HEK293 (cell line): ENCODE results near the gene RAD21L1.

Source experiments
- CTCF ChIA-PET: fragments of 350-600 bp; formaldehyde crosslinking; extraction: SDS; loops from one replicate; lab custom pipeline; 2021; ENCODE audit warnings: antibody characterized with exemption; lab: Yijun Ruan, JAX
- POLR2A ChIA-PET: fragments of 300-600 bp; formaldehyde crosslinking; extraction: SDS; loops from one replicate; lab custom pipeline; 2020; ENCODE audit warnings: antibody characterized with exemption, inconsistent platforms; lab: Yijun Ruan, JAX
- H3K27ac ChIP-seq: fragments of 200-500 bp; sonication (Bioruptor generic); 2 replicates; pipeline ENCODE4 v1.5.1; 2014; ENCODE audit warnings: low read depth, low read length, control low read depth, inconsistent platforms; ENCODE audit errors: extremely low read depth
- H3K36me3 ChIP-seq, 2 experiments: fragments of 200-500 bp in 1 of 2; sonication (Bioruptor generic) in 1 of 2; 1 replicate in 1 of 2; 2 replicates in 1 of 2; pipeline ENCODE4 v1.5.1; 2014 to 2017; ENCODE audit warnings: inconsistent platforms in 2 of 2, low read length in 2 of 2; ENCODE audit not compliant: control insufficient read depth in 2 of 2, insufficient read depth in 1 of 2
- H3K4me1 ChIP-seq: fragments of 200-500 bp; sonication (Bioruptor generic); 2 replicates; pipeline ENCODE4 v1.5.1; 2014; ENCODE audit warnings: mild to moderate bottlenecking, low read length, inconsistent platforms; ENCODE audit not compliant: control insufficient read depth, insufficient read depth
- H3K4me3 ChIP-seq: 2 replicates; pipeline ENCODE4 v1.5.1; 2011; ENCODE audit warnings: low read depth, mild to moderate bottlenecking, control low read depth, low read length, moderate library complexity
- H3K9me3 ChIP-seq: fragments of 200-500 bp; sonication (Bioruptor generic); 2 replicates; pipeline ENCODE4 v1.5.1; 2014; ENCODE audit warnings: low read depth, low read length, inconsistent platforms; ENCODE audit not compliant: control insufficient read depth, insufficient read depth
- HOXD13 ChIP-seq: sonication (generic); formaldehyde crosslinking; IDR thresholded peaks from 2 replicates; pipeline ENCODE4 v1.8.0; 2022; ENCODE audit warnings: missing genetic modification reagents, borderline replicate concordance
- KLF1 ChIP-seq: fragments of 450-650 bp; formaldehyde crosslinking; IDR thresholded peaks from 2 replicates; pipeline ENCODE4 v1.5.1; 2016; ENCODE audit warnings: missing biosample characterization, missing genetic modification characterization
- MYNN ChIP-seq: fragments of 450-650 bp; formaldehyde crosslinking; IDR thresholded peaks from 2 replicates; pipeline ENCODE4 v1.5.1; 2016; ENCODE audit warnings: missing biosample characterization, missing genetic modification characterization, borderline replicate concordance
- OSR2 ChIP-seq: fragments of 450-650 bp; formaldehyde crosslinking; IDR thresholded peaks from 2 replicates; pipeline ENCODE4 v1.5.1; 2016; ENCODE audit warnings: missing biosample characterization, missing genetic modification characterization
- YY1 ChIP-seq: fragments of 450-650 bp; formaldehyde crosslinking; IDR thresholded peaks from 2 replicates; pipeline ENCODE4 v1.5.1; 2018; ENCODE audit warnings: missing biosample characterization, missing genetic modification characterization
- ZBTB8A ChIP-seq: fragments of 450-650 bp; formaldehyde crosslinking; IDR thresholded peaks from 2 replicates; pipeline ENCODE4 v1.5.1; 2016; ENCODE audit warnings: missing biosample characterization, missing genetic modification characterization
- ZFP37 ChIP-seq: fragments of 450-650 bp; formaldehyde crosslinking; IDR thresholded peaks from 2 replicates; pipeline ENCODE4 v1.5.1; 2016; ENCODE audit warnings: missing biosample characterization, missing genetic modification characterization
- ZIC2 ChIP-seq: fragments of 450-650 bp; formaldehyde crosslinking; IDR thresholded peaks from 2 replicates; pipeline ENCODE4 v1.5.1; 2016; ENCODE audit warnings: missing biosample characterization, missing genetic modification characterization
- ZNF211 ChIP-seq: fragments of 450-650 bp; formaldehyde crosslinking; IDR thresholded peaks from 2 replicates; pipeline ENCODE4 v1.5.1; 2016; ENCODE audit warnings: low read depth, missing biosample characterization, missing genetic modification characterization
- ZNF302 ChIP-seq: fragments of 450-650 bp; formaldehyde crosslinking; IDR thresholded peaks from 2 replicates; pipeline ENCODE4 v1.5.1; 2016; ENCODE audit warnings: missing biosample characterization, missing genetic modification characterization, low read depth
- ZNF311 ChIP-seq: fragments of 450-650 bp; formaldehyde crosslinking; IDR thresholded peaks from 2 replicates; pipeline ENCODE4 v1.5.1; 2017; ENCODE audit warnings: missing biosample characterization, missing genetic modification characterization, borderline replicate concordance
- ZNF350 ChIP-seq: fragments of 450-650 bp; formaldehyde crosslinking; IDR thresholded peaks from 2 replicates; pipeline ENCODE4 v1.5.0; 2017; ENCODE audit warnings: missing biosample characterization, mild to moderate bottlenecking, missing genetic modification characterization
- ZNF366 ChIP-seq: fragments of 450-650 bp; formaldehyde crosslinking; conservative IDR thresholded peaks from 2 replicates; pipeline ENCODE4 v1.5.1; 2016; ENCODE audit warnings: missing biosample characterization, missing genetic modification characterization
- ZNF416 ChIP-seq: fragments of 450-650 bp; formaldehyde crosslinking; IDR thresholded peaks from 2 replicates; pipeline ENCODE4 v1.5.1; 2016; ENCODE audit warnings: missing biosample characterization, missing genetic modification characterization
- ZNF473 ChIP-seq: fragments of 450-650 bp; formaldehyde crosslinking; IDR thresholded peaks from 2 replicates; pipeline ENCODE4 v1.5.1; 2017; ENCODE audit warnings: missing biosample characterization, missing genetic modification characterization
- ZNF623 ChIP-seq: fragments of 450-650 bp; formaldehyde crosslinking; IDR thresholded peaks from 2 replicates; pipeline ENCODE4 v1.5.1; 2016; ENCODE audit warnings: missing biosample characterization, missing genetic modification characterization
- ZNF670 ChIP-seq: fragments of 450-650 bp; formaldehyde crosslinking; IDR thresholded peaks from 2 replicates; pipeline ENCODE4 v1.5.1; 2016; ENCODE audit warnings: missing biosample characterization, missing genetic modification characterization, low read depth
- ZNF701 ChIP-seq: fragments of 450-650 bp; formaldehyde crosslinking; IDR thresholded peaks from 2 replicates; pipeline ENCODE4 v1.5.1; 2016; ENCODE audit warnings: missing biosample characterization, missing genetic modification characterization
- ZNF776 ChIP-seq: fragments of 450-650 bp; formaldehyde crosslinking; IDR thresholded peaks from 2 replicates; pipeline ENCODE4 v1.5.0; 2017; ENCODE audit warnings: missing biosample characterization, missing genetic modification characterization, borderline replicate concordance
- ZNF843 ChIP-seq: fragments of 450-650 bp; formaldehyde crosslinking; IDR thresholded peaks from 2 replicates; pipeline ENCODE4 v1.5.1; 2016; ENCODE audit warnings: missing biosample characterization, missing genetic modification characterization
- TF ChIP-seq, protein P1 (sequence below): fragments of 450-650 bp; formaldehyde crosslinking; IDR thresholded peaks from 2 replicates; pipeline ENCODE4; 2016; ENCODE audit warnings: missing biosample characterization, missing genetic modification characterization
- TF ChIP-seq, protein P2 (sequence below): fragments of 450-650 bp; formaldehyde crosslinking; IDR thresholded peaks from 2 replicates; pipeline ENCODE4 v1.5.1; 2016; ENCODE audit warnings: missing biosample characterization, missing genetic modification characterization
- TF ChIP-seq, protein P3 (sequence below): fragments of 450-650 bp; formaldehyde crosslinking; IDR thresholded peaks from 2 replicates; pipeline ENCODE4 v1.5.1; 2016; ENCODE audit warnings: missing biosample characterization, missing genetic modification characterization
- TF ChIP-seq, protein P4 (sequence below): fragments of 450-650 bp; formaldehyde crosslinking; IDR thresholded peaks from 2 replicates; pipeline ENCODE4 v1.5.1; 2016; ENCODE audit warnings: missing biosample characterization, missing genetic modification characterization
- TF ChIP-seq, protein P5 (sequence below): fragments of 450-650 bp; formaldehyde crosslinking; IDR thresholded peaks from 2 replicates; pipeline ENCODE4 v1.5.1; 2016; ENCODE audit warnings: missing biosample characterization, missing genetic modification characterization

RAD21L1 gene

DNA sequence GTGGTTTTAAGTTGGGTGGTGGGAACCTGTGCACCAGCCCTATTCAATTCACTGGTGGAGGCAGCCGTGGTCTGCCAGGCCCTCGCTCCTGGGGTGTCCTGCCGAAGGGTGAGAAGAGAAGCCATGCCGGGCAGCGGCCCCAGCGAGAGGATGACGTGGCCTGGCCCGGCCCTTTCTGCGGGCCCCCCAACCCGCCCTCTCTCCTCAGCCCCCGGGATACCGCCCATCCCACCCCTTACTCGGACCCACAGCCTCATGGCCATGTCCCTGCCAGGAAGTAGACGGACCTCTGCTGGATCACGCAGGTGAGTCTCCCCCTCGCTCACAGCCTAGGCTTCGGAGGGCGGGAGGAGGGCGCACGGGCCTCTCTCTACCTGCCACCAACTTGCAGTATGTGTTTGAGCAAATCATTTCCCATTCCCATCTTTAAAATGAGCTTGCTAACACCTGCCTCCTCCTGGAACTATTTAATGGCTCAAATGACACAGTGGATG, 70.3 kb downstream of the RAD21L1 start:
- Histone ChIP-seq H3K4me3 (no peak overlapping the region), H3K36me3 (peaks cover 0 to 15% of the 10 kb centered on the region in 2 experiments; a peak in 1 of 3 replicates), H3K27ac (no peak overlapping the region), H3K9me3 (no peaks in the 10 kb centered on the region), H3K4me1 (no peaks in the 10 kb centered on the region)
- CTCF ChIA-PET, result no interaction called here
- TF ChIP-seq ZNF670 (tag by site-specific recombination) (no peak), MYNN (tag by site-specific recombination) (no peak), ZNF416 (tag by site-specific recombination) (no peak), KLF1 (tag by site-specific recombination) (no peak), ZNF211 (no peak)
- TF ChIP-seq, protein P1, sequence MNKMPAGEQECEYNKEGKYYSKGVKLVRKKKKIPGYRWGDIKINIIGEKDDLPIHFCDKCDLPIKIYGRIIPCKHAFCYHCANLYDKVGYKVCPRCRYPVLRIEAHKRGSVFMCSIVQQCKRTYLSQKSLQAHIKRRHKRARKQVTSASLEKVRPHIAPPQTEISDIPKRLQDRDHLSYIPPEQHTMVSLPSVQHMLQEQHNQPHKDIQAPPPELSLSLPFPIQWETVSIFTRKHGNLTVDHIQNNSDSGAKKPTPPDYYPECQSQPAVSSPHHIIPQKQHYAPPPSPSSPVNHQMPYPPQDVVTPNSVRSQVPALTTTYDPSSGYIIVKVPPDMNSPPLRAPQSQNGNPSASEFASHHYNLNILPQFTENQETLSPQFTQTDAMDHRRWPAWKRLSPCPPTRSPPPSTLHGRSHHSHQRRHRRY (tag by site-specific recombination), result no peak
- TF ChIP-seq, protein P2, sequence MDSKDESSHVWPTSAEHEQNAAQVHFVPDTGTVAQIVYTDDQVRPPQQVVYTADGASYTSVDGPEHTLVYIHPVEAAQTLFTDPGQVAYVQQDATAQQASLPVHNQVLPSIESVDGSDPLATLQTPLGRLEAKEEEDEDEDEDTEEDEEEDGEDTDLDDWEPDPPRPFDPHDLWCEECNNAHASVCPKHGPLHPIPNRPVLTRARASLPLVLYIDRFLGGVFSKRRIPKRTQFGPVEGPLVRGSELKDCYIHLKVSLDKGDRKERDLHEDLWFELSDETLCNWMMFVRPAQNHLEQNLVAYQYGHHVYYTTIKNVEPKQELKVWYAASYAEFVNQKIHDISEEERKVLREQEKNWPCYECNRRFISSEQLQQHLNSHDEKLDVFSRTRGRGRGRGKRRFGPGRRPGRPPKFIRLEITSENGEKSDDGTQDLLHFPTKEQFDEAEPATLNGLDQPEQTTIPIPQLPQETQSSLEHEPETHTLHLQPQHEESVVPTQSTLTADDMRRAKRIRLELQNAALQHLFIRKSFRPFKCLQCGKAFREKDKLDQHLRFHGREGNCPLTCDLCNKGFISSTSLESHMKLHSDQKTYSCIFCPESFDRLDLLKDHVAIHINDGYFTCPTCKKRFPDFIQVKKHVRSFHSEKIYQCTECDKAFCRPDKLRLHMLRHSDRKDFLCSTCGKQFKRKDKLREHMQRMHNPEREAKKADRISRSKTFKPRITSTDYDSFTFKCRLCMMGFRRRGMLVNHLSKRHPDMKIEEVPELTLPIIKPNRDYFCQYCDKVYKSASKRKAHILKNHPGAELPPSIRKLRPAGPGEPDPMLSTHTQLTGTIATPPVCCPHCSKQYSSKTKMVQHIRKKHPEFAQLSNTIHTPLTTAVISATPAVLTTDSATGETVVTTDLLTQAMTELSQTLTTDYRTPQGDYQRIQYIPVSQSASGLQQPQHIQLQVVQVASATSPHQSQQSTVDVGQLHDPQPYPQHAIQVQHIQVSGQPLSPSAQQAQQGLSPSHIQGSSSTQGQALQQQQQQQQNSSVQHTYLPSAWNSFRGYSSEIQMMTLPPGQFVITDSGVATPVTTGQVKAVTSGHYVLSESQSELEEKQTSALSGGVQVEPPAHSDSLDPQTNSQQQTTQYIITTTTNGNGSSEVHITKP (tag by site-specific recombination), result no peak
- POLR2A ChIA-PET, result no interaction called here

DNA sequence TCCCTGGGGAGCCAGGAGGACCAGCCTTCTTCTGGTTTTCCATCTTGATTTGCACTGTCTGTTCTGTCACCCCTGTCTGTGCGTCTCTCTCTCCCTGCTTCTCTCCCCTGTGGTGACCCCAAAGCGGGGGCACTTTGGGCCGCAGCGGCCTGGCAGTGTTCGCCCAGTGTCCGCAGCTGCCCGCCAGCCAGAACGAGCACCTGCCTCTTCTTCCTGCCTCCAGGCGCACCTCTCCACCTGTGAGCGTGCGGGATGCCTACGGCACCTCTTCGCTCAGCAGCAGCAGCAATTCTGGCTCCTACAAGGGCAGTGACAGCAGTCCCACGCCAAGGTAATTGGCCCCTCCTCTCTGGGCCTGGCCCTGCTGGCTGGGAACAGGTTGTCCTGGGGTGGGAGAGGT, 71.1 kb downstream of the RAD21L1 start:
- ChIA-PET CTCF (interaction anchor here (0.5 kb wide), 1 partner anchor 1161 kb away, joined by 4 read pairs; no protein-coding TSS in a partner anchor), POLR2A (no interaction called here)
- Histone ChIP-seq H3K4me1 (no peaks in the 10 kb centered on the region), H3K9me3 (no peaks in the 10 kb centered on the region), H3K36me3 (peaks cover 0 to 17% of the 10 kb centered on the region in 2 experiments; a peak in 1 of 3 replicates), H3K27ac (no peak overlapping the region), H3K4me3 (no peak overlapping the region)
- TF ChIP-seq ZNF366, result no peak
- TF ChIP-seq OSR2, result no peak
- TF ChIP-seq ZNF302, result no peak
- no peak for TF ChIP-seq ZNF623
- TF ChIP-seq, protein P3, sequence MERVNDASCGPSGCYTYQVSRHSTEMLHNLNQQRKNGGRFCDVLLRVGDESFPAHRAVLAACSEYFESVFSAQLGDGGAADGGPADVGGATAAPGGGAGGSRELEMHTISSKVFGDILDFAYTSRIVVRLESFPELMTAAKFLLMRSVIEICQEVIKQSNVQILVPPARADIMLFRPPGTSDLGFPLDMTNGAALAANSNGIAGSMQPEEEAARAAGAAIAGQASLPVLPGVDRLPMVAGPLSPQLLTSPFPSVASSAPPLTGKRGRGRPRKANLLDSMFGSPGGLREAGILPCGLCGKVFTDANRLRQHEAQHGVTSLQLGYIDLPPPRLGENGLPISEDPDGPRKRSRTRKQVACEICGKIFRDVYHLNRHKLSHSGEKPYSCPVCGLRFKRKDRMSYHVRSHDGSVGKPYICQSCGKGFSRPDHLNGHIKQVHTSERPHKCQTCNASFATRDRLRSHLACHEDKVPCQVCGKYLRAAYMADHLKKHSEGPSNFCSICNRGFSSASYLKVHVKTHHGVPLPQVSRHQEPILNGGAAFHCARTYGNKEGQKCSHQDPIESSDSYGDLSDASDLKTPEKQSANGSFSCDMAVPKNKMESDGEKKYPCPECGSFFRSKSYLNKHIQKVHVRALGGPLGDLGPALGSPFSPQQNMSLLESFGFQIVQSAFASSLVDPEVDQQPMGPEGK (tag by site-specific recombination), result no peak
- TF ChIP-seq YY1 (tag by site-specific recombination), result no peak
- TF ChIP-seq HOXD13 (CRISPR knock-in tag), result no peak
- TF ChIP-seq ZNF776, result no peak
- no peak for TF ChIP-seq ZNF701
- TF ChIP-seq ZNF843 (tag by site-specific recombination), result no peak
- TF ChIP-seq ZBTB8A (tag by site-specific recombination), result no peak
- TF ChIP-seq, protein P4, sequence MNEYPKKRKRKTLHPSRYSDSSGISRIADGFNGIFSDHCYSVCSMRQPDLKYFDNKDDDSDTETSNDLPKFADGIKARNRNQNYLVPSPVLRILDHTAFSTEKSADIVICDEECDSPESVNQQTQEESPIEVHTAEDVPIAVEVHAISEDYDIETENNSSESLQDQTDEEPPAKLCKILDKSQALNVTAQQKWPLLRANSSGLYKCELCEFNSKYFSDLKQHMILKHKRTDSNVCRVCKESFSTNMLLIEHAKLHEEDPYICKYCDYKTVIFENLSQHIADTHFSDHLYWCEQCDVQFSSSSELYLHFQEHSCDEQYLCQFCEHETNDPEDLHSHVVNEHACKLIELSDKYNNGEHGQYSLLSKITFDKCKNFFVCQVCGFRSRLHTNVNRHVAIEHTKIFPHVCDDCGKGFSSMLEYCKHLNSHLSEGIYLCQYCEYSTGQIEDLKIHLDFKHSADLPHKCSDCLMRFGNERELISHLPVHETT (tag by site-specific recombination), result no peak
- TF ChIP-seq ZIC2 (tag by site-specific recombination), result no peak
- TF ChIP-seq ZNF311 (tag by site-specific recombination), result no peak
- TF ChIP-seq, protein P5, sequence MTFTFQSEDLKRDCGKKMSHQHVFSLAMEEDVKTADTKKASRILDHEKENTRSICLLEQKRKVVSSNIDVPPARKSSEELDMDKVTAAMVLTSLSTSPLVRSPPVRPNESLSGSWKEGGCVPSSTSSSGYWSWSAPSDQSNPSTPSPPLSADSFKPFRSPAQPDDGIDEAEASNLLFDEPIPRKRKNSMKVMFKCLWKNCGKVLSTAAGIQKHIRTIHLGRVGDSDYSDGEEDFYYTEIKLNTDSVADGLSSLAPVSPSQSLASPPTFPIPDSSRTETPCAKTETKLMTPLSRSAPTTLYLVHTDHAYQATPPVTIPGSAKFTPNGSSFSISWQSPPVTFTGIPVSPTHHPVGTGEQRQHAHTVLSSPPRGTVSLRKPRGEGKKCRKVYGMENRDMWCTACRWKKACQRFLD (tag by site-specific recombination), result no peak
- no peak for TF ChIP-seq ZNF350 (tag by site-specific recombination)
- no peak for TF ChIP-seq ZFP37 (tag by site-specific recombination)
- TF ChIP-seq ZNF473 (tag by site-specific recombination), result no peak
